GM12878 (cell line): ENCODE results near the gene ADCK1. TPM values are rescaled to one million over a fixed set of nuclear protein-coding genes. Genes with fewer than 3 reads are reported as not detected.

Source experiments
- ATAC-seq: fragments of 200-7000 bp; cut with Tn5 transposase; 3 replicates; pipeline ENCODE4 v1.9.1; 2020; ENCODE audit warnings: mild to moderate bottlenecking, moderate library complexity
- BruUV-seq: library from RNA; stranded (reverse); fragments of 400-500 nt; replicated peaks from 2 replicates; lab custom pipeline; 2021; lab: Mats Ljungman, UMichigan
- CTCF ChIA-PET: fragments of 300-600 bp; sonication (Branson Sonifier 250); formaldehyde crosslinking; extraction: SDS; loops from one replicate; lab custom pipeline; 2021; ENCODE audit warnings: inconsistent platforms; lab: Yijun Ruan, JAX
- POLR2A ChIA-PET: fragments of 350-600 bp; formaldehyde crosslinking; extraction: SDS; loops from one replicate; lab custom pipeline; 2021; ENCODE audit warnings: inconsistent platforms; lab: Charles Lee
- RAD21 ChIA-PET: fragments of 300-600 bp; sonication (Branson Sonifier 250); formaldehyde crosslinking; loops from one replicate; lab custom pipeline; 2023; ENCODE audit warnings: antibody characterized with exemption; ENCODE audit not compliant: unreplicated experiment; lab: Charles Lee
- SMC1A ChIA-PET: fragments of 300-600 bp; sonication (Branson Sonifier 250); formaldehyde crosslinking; loops from one replicate; lab custom pipeline; 2023; ENCODE audit not compliant: unreplicated experiment, uncharacterized antibody; lab: Charles Lee
- DNase-seq: peaks from one replicate; pipeline ENCODE4 v3.0.0-alpha.2; 2011; ENCODE audit warnings: low read depth, low spot score
- FAIRE-seq: peaks from 3 replicates; lab custom pipeline; 2011; peaks lifted over from hg19 to GRCh38; lab: Jason Lieb, UNC
- H2AFZ ChIP-seq: 2 replicates; pipeline ENCODE4 v1.6.0; 2011; ENCODE audit warnings: low read depth, low read length, control low read depth; ENCODE audit not compliant: control insufficient read depth
- H3K27ac ChIP-seq: 2 replicates; pipeline ENCODE4 v1.5.1; 2011; ENCODE audit warnings: control low read depth; ENCODE audit not compliant: control insufficient read depth, insufficient read depth
- H3K27me3 ChIP-seq, 2 experiments: replicated peaks in 1 of 2; 2 replicates each; pipeline versions ENCODE4 v1.6.0 to v1.6.1; 2011; ENCODE audit warnings: low read length in 1 of 2; ENCODE audit not compliant: control insufficient read depth in 2 of 2, insufficient read depth in 2 of 2
- H3K36me3 ChIP-seq, 2 experiments: 2 replicates each; pipeline ENCODE4 v1.5.1; 2011; ENCODE audit warnings: low read length in 1 of 2; ENCODE audit not compliant: control insufficient read depth in 2 of 2, insufficient read depth in 2 of 2
- H3K4me1 ChIP-seq: 2 replicates; pipeline ENCODE4 v1.6.1; 2011; ENCODE audit warnings: mild to moderate bottlenecking, low read length, moderate library complexity, mixed read lengths; ENCODE audit not compliant: control insufficient read depth, insufficient read depth
- H3K4me2 ChIP-seq: 2 replicates; pipeline ENCODE4 v1.6.0; 2011; ENCODE audit warnings: control low read depth; ENCODE audit not compliant: control insufficient read depth, insufficient read depth
- H3K4me3 ChIP-seq: fragments of 200-600 bp; sonication (generic); 2 replicates; pipeline ENCODE4 v1.5.1; 2016
- H3K79me2 ChIP-seq: 2 replicates; pipeline ENCODE4 v1.6.0; 2011; ENCODE audit warnings: low read length; ENCODE audit not compliant: control insufficient read depth, insufficient read depth
- H3K9ac ChIP-seq: 2 replicates; pipeline ENCODE4 v1.8.0; 2011; ENCODE audit warnings: low read length, control low read depth, mixed read lengths; ENCODE audit not compliant: control insufficient read depth, insufficient read depth
- H3K9me3 ChIP-seq: replicated peaks from 3 replicates; pipeline ENCODE4 v1.5.1; 2011; ENCODE audit warnings: mild to moderate bottlenecking, low read length; ENCODE audit not compliant: control insufficient read depth, insufficient read depth
- H4K20me1 ChIP-seq: 2 replicates; pipeline ENCODE4 v1.6.0; 2011; ENCODE audit not compliant: control insufficient read depth, insufficient read depth
- CBX5 ChIP-seq: sonication (generic); IDR thresholded peaks from 2 replicates; pipeline ENCODE4 v1.6.1; 2016; ENCODE audit warnings: low read depth, moderate library complexity, mild to moderate bottlenecking, inconsistent platforms
- E4F1 ChIP-seq: fragments of 450-650 bp; IDR thresholded peaks from 2 replicates; pipeline ENCODE4 v1.6.1; 2018; ENCODE audit warnings: borderline replicate concordance, mild to moderate bottlenecking; ENCODE audit not compliant: partially characterized antibody
- EGR1 ChIP-seq, 2 experiments: IDR thresholded peaks; 1 replicate in 1 of 2; 2 replicates in 1 of 2; pipeline ENCODE4 v1.6.1; 2011 to 2012; ENCODE audit warnings: low read depth in 2 of 2, low read length in 2 of 2, borderline replicate concordance in 1 of 2, mild to moderate bottlenecking in 1 of 2, moderate library complexity in 1 of 2
- HDAC6 ChIP-seq: fragments of 200-600 bp; sonication (generic); IDR thresholded peaks from one replicate; pipeline ENCODE4 v1.8.0; 2017; ENCODE audit warnings: antibody characterized with exemption; ENCODE audit not compliant: unreplicated experiment
- MAX ChIP-seq: IDR thresholded peaks from 2 replicates; pipeline ENCODE4 v1.6.1; 2012; ENCODE audit warnings: low read depth, low read length, improper control_type of control experiment
- SIX5 ChIP-seq: IDR thresholded peaks from 2 replicates; pipeline ENCODE4 v1.6.1; 2011; ENCODE audit warnings: mild to moderate bottlenecking, low read depth, low read length, moderate library complexity; ENCODE audit not compliant: severe bottlenecking
- USF1 ChIP-seq: IDR thresholded peaks from 2 replicates; pipeline ENCODE4 v1.6.1; 2011; ENCODE audit warnings: borderline replicate concordance, low read depth, mild to moderate bottlenecking, moderate library complexity, mixed read lengths, low read length; ENCODE audit not compliant: insufficient read depth; ENCODE audit errors: extremely low read length
- ZNF687 ChIP-seq: fragments of 450-650 bp; IDR thresholded peaks from 2 replicates; pipeline ENCODE4 v1.6.1; 2017; ENCODE audit warnings: mild to moderate bottlenecking, moderate library complexity
- WGBS: methylation state at CpG from one replicate; pipeline ENCODE4 v1.1.6; 2016; ENCODE audit warnings: low lambda C conversion rate; ENCODE audit not compliant: insufficient replicate concordance, insufficient coverage; ENCODE audit errors: missing lambda C conversion rate; 5-methylcytosine and 5-hydroxymethylcytosine counted together
- in situ Hi-C: fragments of 300-500 bp; cut with MboI; formaldehyde crosslinking; loops from 9 replicates; pipeline ENCODE4 v1.14.3; 2018; ENCODE audit warnings: mixed read lengths
- intact Hi-C: fragments of 100-400 bp; cut with micrococcal nuclease; formaldehyde crosslinking; loops from one replicate; pipeline ENCODE4 v1.14.2; 2022; ENCODE audit not compliant: unreplicated experiment
- polyA plus RNA-seq, 11 experiments: library from polyadenylated mRNA; depleted of rRNA in 4 of 11; unstranded in 6 of 11; stranded (reverse) in 5 of 11; fragments of >200 nt; fragmentation: Nextera tagmentation in 4 of 11; fragmentation: Illumina TruSeq in 1 of 11; extraction: Ambion mirVana in 4 of 11; extraction: Trizol in 1 of 11; gene quantifications; 1 replicate in 1 of 11; 2 replicates in 10 of 11; pipeline versions ENCODE4 v1.2.1 to v1.2.3, GENCODE V29; 2011 to 2016; ENCODE audit warnings: inconsistent platforms in 2 of 11, missing spikeins in 2 of 11, low read depth in 1 of 11
- total RNA-seq, 4 experiments: library from RNA; depleted of rRNA in 3 of 4; stranded (reverse); fragments of >200 nt in 3 of 4; fragmentation: Illumina TruSeq in 1 of 4; extraction: Trizol in 1 of 4; gene quantifications; 2 replicates each; pipeline versions ENCODE4 v1.2.1 to v1.2.3, GENCODE V29; 2013 to 2021

ADCK1 gene
- total and polyA plus RNA-seq, 10 of the 15 experiments (the other 5 are each of a cell fraction or from before 2014, with no cell fraction given): 3.3 to 8.5 (median 5.1) TPM

- ATAC-seq: no peak
- no TSS peak for BruUV-seq
- ChIA-PET RAD21 (no interaction called here), CTCF (no interaction called here), SMC1A (interaction anchor here (1.4 kb wide), 1 partner anchor 8 kb away, joined by 3 read pairs; no protein-coding TSS in a partner anchor), POLR2A (no interaction called here)
- H3K4me1 ChIP-seq: no peaks in the 10 kb centered on the region
- H3K36me3 ChIP-seq: no peaks in the 10 kb centered on the region; a peak in 1 of 4 replicates
- H3K27ac ChIP-seq: no peak overlapping the region
- no peak overlapping the region for H3K9ac ChIP-seq
- WGBS: 94% methylated on average over 2 of the region's 2 CpGs
- no peak overlapping the region for H2AFZ ChIP-seq
- H3K4me3 ChIP-seq: no peak overlapping the region
- FAIRE-seq: no peak
- no peaks in the 10 kb centered on the region for H3K9me3 ChIP-seq
- no peaks in the 10 kb centered on the region for H3K79me2 ChIP-seq
- no peak for TF ChIP-seq E4F1
- no peak for TF ChIP-seq SIX5
- no peak for TF ChIP-seq CBX5
- DNase-seq: no peak
- H3K4me2 ChIP-seq: no peak overlapping the region
- no peaks in the 10 kb centered on the region for H3K27me3 ChIP-seq
- intact Hi-C loops: no loop called here
- in situ Hi-C loops: no loop called here
- no peaks in the 10 kb centered on the region for H4K20me1 ChIP-seq
Measured at GRCh38 chr14:77830692-77831091, 30.8 kb downstream of the ADCK1 start.

- 46% methylated on average over 3 of the region's 3 CpGs for WGBS
- Histone ChIP-seq H3K4me3 (no peak overlapping the region), H3K4me2 (no peak overlapping the region), H2AFZ (no peak overlapping the region), H3K79me2 (no peaks in the 10 kb centered on the region), H3K4me1 (no peaks in the 10 kb centered on the region), H3K9me3 (no peaks in the 10 kb centered on the region), H3K27me3 (no peaks in the 10 kb centered on the region), H3K9ac (no peak overlapping the region), H4K20me1 (no peaks in the 10 kb centered on the region), H3K27ac (no peak overlapping the region), H3K36me3 (no peaks in the 10 kb centered on the region; a peak in 1 of 4 replicates)
- CTCF ChIA-PET: interaction anchor here (1.4 kb wide), 1 partner anchor 30 kb away, joined by 4 read pairs; no protein-coding TSS in a partner anchor
- DNase-seq (no peak), ATAC-seq (no peak), FAIRE-seq (no peak)
- no TSS peak for BruUV-seq
- in situ Hi-C loops (no loop called here), intact Hi-C loops (no loop called here)
- SMC1A ChIA-PET: interaction anchor here (1.4 kb wide), 1 partner anchor 9 kb away, joined by 3 read pairs; no protein-coding TSS in a partner anchor
- RAD21 ChIA-PET: interaction anchor here (0.9 kb wide), 1 partner anchor 18 kb away, joined by 3 read pairs; no protein-coding TSS in a partner anchor
- POLR2A ChIA-PET: no interaction called here
- TF ChIP-seq ZNF687 (no peak), HDAC6 (no peak), MAX (no peak), EGR1 (IDR thresholded peaks at IDR 0.05; ENCODE audit: borderline replicate concordance in 1 of 2, low read depth in 2 of 2, low read length in 2 of 2) (no peak), USF1 (no peak)
Measured at GRCh38 chr14:77832297-77832696, 32.4 kb downstream of the ADCK1 start.
